D721Med (cell line): Measurements from ENCODE around the gene METTL14.
"Not testable (repeated sequence)": the region's sequence is repeated elsewhere in the genome, so short reads cannot be mapped to it uniquely, and the experiment has no call there.

Source experiments
- DNase-seq: peaks from one replicate; pipeline ENCODE4 v3.0.0; 2011; ENCODE audit warnings: low spot score; ENCODE audit not compliant: insufficient read length
- FAIRE-seq: peaks from 2 replicates; lab custom pipeline; 2011; peaks lifted over from hg19 to GRCh38; lab: Jason Lieb, UNC
- CTCF ChIP-seq: IDR thresholded peaks from 2 replicates; pipeline ENCODE4 v1.5.1; 2012; ENCODE audit warnings: mild to moderate bottlenecking, control low read depth; ENCODE audit not compliant: insufficient read depth; ENCODE audit errors: missing control alignments

Gene METTL14

DNA sequence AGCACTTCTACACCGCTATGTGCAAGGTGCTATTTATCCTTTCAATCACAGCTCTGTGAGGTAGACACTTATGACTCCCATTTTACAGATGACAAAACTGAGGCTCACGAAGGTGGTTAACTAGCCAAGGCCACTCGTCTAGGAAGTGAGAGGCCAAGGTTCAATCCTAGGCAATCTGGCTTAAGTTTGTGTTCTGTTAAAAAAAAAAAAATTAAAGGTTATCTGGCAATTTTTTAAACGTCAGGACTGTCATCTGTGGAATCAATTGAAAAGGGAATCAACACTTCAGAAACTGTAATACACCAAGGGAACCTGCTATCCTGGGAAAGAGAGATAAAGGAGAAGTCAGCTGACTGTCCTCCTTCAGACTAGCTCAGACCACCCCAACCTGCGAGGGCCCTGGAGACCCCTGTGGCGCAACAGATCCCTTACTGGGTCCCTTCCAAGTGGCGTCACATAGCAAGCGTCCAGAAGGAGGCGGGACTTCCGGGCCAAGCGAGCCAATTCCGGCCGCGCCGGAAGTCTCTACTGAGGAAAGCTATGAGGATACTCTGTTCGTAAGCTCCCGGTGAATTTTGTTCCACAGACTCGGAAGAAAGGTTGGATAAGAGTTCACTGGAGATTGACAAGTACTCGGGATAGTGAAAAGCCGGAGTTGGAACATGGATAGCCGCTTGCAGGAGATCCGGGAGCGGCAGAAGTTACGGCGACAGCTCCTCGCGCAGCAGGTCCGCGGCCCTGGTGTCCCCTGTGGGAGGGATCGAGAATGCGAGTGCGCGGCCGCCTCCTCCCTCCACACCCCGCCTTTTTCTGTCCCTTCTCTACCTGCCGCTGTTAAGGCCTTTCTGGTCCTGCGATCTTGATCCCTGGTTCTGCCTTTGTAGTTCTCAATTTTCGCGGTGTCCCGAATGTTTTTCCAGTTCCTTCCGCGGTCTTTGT is at the start of gene METTL14:
METTL14 (plus strand) TSS at position 520 of the 939 bp plus-strand sequence; CDS start at position 663, 143 bp downstream.
- TF ChIP-seq CTCF: no peak
- DNase-seq (peak; percentile 41), FAIRE-seq (no peak)

GRCh38 chr4:118636126-118636525 is 49.1 kb upstream of the METTL14 start:
- FAIRE-seq, DNase-seq: not testable (repeated sequence)

GRCh38 chr4:118664665-118665064 is 20.5 kb upstream of the METTL14 start:
- peak; percentile 14 for TF ChIP-seq CTCF
- DNase-seq, FAIRE-seq: not testable (repeated sequence)

- FAIRE-seq, DNase-seq: not testable (repeated sequence)
These were observed 16.0 kb upstream of the METTL14 start for GRCh38 chr4:118669220-118669619.

DNA sequence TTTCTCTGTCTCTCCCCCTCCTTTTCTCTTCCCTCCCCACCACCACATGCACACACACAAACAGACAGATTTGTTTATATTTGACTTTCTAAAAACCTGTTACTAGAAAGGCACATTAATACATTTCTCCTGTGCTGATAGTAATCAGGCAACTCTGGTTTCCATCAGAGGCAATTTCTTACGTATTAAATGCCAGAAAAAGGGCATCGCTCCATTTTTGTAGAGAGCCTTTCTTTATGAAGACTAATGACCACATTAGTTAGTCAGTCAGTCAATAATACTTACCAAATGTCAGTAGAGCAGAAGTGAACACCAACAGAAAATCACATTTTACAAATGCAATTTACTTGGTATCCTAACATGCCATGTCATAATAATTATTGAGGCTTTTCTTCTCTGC is 14.2 kb upstream of the METTL14 start:
- FAIRE-seq, DNase-seq: not testable (repeated sequence)

DNA sequence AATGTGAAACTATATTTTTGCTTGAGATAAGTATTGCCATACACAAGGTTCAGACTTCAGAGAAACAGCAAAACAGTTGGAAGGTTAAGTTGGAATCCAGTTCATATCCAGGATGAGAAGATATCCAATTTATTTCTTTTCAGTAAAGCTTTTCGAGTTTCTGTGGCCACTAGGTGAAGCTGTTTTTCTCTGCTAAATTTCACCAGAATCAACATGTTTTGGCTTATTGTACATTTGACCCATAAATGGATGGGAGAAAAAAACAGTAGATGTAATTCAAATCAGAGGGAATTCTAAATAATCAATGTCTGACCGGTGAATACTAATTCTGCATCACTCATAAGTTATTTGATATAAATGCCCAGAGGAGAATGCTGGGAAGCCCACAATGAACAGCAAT is 9.1 kb upstream of the METTL14 start:
- DNase-seq (no peak), FAIRE-seq (no peak)
- TF ChIP-seq CTCF: no peak

- no peak for TF ChIP-seq CTCF
- FAIRE-seq: no peak
- no peak for DNase-seq
These were observed 4.4 kb upstream of the METTL14 start for GRCh38 chr4:118680808-118681207.

GRCh38 chr4:118682928-118683327 is 2.3 kb upstream of the METTL14 start:
- FAIRE-seq: no peak
- TF ChIP-seq CTCF: peak; percentile 52
- no peak for DNase-seq
